AG10803 (cell line): ENCODE results near the gene RMI2.

Experiments
- DNase-seq: peaks from one replicate; pipeline ENCODE4 v3.0.0; 2010; ENCODE audit warnings: low read depth
- H3K4me3 ChIP-seq: 2 replicates; pipeline ENCODE4 v1.5.1; 2011; ENCODE audit warnings: mild to moderate bottlenecking, low read length, control low read depth
- CTCF ChIP-seq: conservative IDR thresholded peaks from 2 replicates; pipeline ENCODE4 v1.5.1; 2011; ENCODE audit warnings: mild to moderate bottlenecking, low read length, control low read depth, inconsistent platforms

The RMI2 gene

GRCh38 chr16:11312718-11313492 is 32.4 kb upstream of the RMI2 start:
- DNase-seq, result peak; percentile 77
- H3K4me3 ChIP-seq, result no peak overlapping the region
- no peak for TF ChIP-seq CTCF

DNA sequence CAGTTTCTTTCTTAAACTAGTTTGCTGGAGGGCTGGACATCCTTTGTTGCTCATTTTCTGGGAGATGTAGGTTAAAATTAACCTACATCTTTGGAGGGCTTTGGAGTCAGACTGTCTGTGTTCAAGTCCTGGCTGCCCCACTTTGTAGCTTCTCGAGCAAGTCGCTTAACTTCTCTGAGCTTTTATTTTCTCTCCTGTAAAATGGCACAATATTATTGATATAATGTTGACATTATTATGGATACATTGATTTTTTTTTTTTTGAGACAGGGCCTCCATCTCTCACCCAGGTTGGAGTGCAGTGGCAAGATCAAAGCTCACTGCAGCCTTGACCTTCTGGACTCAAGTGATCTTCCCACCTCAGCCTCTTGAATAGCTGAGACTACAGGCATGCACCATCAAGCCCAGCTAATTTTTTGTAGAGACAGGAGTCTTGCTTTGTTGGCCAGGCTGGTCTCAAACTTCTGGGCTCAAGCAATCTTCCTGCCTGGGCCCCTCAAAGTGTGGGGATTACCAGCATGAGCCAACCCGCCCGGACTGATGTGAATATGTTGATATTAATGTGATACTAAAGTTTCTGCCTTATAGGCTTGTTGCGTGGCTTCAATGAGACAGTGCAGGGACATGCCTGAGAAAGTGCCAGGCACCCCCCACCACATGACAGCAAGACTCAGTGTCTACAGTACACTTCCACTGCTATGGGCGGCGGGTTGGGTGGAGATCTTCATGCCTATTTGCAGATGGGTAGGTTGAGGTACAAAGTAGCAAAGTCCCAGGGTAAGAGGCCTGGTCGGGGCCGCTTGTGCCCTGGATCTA is 31.6 kb upstream of the RMI2 start:
- H3K4me3 ChIP-seq, result no peak overlapping the region
- DNase-seq, result no peak
- no peak for TF ChIP-seq CTCF

- H3K4me3 ChIP-seq, result no peak overlapping the region
- TF ChIP-seq CTCF, result no peak
- no peak for DNase-seq
These were observed 30.9 kb upstream of the RMI2 start for GRCh38 chr16:11314309-11314894.

DNA sequence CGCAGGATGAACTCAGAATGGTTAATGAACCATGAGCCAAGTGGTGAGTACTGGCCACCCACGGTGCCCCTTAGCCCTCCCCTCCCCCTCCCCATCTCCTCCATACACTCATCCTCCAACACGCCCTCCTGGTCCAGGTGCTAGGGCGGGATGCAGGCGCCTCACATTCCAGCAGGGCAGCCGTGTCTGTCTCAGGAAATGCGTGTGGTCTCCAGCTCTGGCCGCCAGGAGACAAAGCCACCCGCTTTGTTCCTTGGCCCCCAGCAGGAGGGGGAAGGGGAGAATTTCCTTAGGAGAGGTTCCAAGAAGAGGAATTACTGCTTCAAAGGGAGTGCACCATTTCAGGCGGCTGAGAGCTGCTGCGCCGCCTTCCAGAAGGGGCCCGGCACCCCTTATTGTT is 29.7 kb upstream of the RMI2 start:
- TF ChIP-seq CTCF, result no peak
- DNase-seq, result no peak
- H3K4me3 ChIP-seq, result no peak overlapping the region

GRCh38 chr16:11316331-11317015 is 28.8 kb upstream of the RMI2 start:
- no peak overlapping the region for H3K4me3 ChIP-seq
- no peak for DNase-seq
- no peak for TF ChIP-seq CTCF

DNA sequence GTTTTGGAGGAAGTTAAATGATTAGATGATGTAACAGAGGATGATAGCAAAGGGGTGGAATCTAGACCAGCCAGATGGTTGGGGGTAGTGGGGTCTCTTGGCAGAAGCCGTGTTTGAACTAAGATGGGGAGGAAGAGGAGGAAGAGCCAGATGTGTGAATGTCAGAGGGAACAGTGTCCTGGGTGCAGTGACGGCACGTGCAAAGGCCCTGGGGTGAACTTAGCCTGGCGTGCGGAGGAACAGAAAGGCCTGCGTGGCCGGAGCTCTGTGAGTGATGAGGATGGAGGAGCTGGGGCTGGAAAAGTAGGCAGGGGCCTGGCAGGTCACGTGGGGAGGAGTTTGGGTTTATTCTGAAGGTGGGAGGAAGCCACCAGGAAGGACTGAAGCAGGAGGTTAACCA is 26.4 kb upstream of the RMI2 start:
- no peak for TF ChIP-seq CTCF
- DNase-seq, result no peak
- no peak overlapping the region for H3K4me3 ChIP-seq
